Measurements from ENCODE around the gene DHRS7C. TPM values are rescaled to one million over a fixed set of nuclear protein-coding genes. Genes with fewer than 3 reads are reported as not detected.
"Not testable (repeated sequence)": the region's sequence is repeated elsewhere in the genome, so short reads cannot be mapped to it uniquely, and the experiment has no call there.

The DHRS7C gene
- total RNA-seq, 1 donor from 2014 or later = 0.89 TPM

GRCh38 chr17:9811537-9811936 lies 20.1 kb upstream of the DHRS7C start:
- intact Hi-C loops (cut with DNase I) = no loop called here
- DNase-seq (ENCODE audit: low spot score) = no peak

DNA sequence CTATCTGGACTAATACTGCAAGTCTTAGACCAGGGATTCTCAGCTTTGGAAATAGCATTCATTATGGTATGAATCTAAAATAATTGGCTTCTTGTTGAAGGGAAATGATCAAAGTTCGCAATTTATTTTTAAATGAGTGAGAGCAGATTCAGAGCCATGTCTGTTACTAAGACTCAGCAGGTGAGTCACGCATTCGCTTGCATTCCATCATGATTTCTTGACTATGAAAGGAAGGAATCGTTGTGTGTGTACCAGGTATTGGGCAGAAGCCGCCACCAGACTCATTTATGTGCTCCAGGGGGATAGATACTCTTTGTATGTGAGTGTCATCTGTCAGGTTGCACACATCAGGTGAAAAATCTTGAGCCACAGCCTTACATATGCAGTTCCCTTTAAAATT lies 19.7 kb upstream of the DHRS7C start:
- DNase-seq (ENCODE audit: low spot score) = no peak
- intact Hi-C loops (cut with DNase I) = no loop called here

- DNase-seq (ENCODE audit: low spot score) = no peak
- intact Hi-C loops (cut with DNase I) = no loop called here
Observed at GRCh38 chr17:9810100-9810949, 18.9 kb upstream of the DHRS7C start.

GRCh38 chr17:9809409-9809808 lies 18.0 kb upstream of the DHRS7C start:
- DNase-seq (ENCODE audit: low spot score) = no peak
- intact Hi-C loops (cut with DNase I) = no loop called here

GRCh38 chr17:9806699-9807098 lies 15.3 kb upstream of the DHRS7C start:
- intact Hi-C loops (cut with DNase I) = no loop called here
- no peak for DNase-seq (ENCODE audit: low spot score)

DNA sequence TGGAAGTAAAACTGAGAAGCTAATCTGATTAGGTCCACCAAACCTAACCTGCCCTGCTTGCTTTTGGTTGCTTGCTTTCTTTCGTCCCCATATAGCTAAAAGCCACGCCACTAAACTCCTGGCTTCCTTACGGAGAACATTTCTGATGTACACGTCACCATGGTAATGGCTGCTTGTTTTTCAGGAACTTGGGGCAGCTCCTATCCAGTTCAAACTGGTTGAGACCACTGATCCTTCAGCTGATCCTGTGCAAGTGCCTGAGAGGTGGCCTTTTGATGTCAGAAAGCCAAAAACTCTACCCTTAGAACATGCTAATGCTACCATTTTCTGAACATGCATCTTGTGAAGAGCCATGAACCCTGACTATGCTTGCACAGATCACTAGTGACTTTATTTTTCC lies 14.4 kb upstream of the DHRS7C start:
- DNase-seq (ENCODE audit: low spot score) = no peak
- intact Hi-C loops (cut with DNase I) = no loop called here

DNA sequence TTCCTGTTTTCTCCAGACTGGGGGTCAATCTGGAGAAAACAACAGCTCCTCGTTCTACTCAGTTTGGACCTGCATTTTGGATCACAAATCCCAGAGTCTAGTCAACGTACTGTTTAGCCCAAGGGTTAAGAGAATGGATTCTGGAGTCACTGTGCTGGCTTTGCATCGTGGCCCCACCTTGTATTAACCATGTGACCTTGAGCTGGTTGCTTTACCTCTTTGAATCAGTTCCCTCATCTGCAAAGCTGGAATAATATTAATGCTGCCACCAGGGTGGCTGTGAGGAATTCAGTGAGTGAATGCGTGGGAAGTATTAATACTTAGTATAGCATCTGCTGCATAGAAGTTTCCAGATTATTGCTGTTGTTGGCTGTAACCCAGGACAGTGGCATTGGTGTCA lies 11.3 kb upstream of the DHRS7C start:
- DNase-seq (ENCODE audit: low spot score) = no peak
- intact Hi-C loops (cut with DNase I) = no loop called here

DNA sequence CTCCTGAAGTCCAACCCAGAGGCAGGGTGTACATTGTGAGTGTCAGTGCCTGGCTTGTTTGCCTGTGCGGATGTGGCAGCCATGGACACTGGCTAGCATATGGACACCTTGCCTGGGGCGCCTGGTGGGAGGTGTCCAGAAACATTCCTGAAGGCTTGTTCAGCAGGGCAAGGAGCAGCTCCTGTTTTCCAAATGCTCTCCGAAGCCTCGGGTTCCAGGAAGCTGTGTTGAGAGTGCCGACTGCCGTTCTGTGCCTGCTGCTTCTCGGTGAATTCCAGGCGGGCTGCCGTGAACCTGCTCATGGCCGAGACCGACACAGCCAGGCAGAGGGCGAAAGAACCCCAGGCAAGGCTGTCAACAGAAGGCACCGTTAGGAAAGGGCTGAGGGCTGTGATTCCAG lies 10.9 kb upstream of the DHRS7C start:
- intact Hi-C loops (cut with DNase I) = no loop called here
- no peak for DNase-seq (ENCODE audit: low spot score)

DNA sequence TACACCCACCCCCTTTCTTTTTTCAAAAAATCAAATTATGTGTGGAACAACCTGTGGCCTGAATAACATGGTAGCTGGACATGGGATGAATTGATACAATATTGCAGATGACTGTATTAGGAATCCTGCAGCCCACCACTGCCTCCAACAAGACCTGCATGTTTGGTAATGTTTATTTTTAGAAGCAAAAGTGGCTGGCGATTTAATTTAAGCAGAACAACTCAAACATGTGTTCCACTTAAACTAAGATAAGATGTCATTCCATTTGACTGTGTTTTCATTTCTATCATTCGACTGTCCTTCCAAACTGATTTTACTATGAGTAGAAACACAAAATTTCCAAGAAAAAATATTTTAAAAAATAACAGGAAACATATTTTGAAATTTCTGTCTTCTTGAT lies 10.1 kb upstream of the DHRS7C start:
- DNase-seq (ENCODE audit: low spot score) = no peak
- intact Hi-C loops (cut with DNase I) = no loop called here

DNA sequence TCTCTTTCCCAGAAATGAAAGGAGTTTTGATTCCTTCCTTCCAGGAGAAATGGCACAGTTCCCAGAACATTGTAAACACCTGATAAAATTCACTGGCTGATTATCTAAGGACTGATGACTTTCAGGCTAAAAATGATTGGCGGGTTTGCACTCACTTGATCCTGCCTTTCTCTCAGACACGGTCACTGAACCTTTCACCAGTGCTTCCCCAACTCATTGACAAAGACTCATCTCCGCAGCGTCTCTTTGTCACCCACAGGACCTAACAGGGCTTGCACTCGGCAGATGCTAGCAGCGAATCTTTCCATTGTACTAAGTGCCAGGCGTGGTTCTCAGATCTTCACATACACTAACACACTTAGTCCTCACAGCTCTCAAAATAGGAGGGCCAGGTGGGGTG lies 7.3 kb upstream of the DHRS7C start:
- intact Hi-C loops (cut with DNase I) = no loop called here
- DNase-seq (ENCODE audit: low spot score) = no peak

GRCh38 chr17:9798008-9798407 lies 6.6 kb upstream of the DHRS7C start:
- intact Hi-C loops (cut with DNase I) = no loop called here
- DNase-seq (ENCODE audit: low spot score) = no peak

DNA sequence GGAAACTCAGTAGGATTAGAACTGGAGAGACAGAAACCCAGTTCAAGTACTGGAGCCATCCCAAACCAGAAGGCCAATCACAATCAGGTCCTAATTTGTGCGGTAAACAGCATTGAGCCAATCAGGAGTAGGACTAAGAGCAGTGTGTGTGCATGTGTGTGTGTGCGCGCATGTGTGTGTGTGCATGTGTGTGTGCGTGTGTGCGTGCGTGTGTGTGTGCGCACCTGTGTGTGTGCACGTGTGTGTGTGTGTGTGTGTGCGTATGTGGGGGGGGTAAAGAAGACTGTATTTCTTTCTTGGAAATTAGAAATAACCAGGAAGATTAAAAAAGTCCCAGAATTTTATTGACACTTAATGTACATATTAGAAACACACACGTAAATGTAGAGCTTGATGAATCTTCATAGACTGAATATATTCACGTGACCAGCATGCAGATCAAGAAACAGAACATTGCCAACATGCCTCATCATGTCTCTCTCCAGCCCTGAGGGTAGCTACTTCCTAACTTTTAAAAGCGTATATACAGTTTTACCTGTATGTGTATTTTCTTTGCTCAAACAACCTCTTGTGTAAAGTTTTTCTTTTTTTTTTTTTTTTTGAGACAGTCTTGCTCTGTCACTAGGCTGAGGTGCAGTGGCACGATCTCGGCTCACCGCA lies 919 bp upstream of the DHRS7C start:
- intact Hi-C loops (cut with DNase I) = no loop called here
- peak; percentile 10 for DNase-seq (ENCODE audit: low spot score)

DNA sequence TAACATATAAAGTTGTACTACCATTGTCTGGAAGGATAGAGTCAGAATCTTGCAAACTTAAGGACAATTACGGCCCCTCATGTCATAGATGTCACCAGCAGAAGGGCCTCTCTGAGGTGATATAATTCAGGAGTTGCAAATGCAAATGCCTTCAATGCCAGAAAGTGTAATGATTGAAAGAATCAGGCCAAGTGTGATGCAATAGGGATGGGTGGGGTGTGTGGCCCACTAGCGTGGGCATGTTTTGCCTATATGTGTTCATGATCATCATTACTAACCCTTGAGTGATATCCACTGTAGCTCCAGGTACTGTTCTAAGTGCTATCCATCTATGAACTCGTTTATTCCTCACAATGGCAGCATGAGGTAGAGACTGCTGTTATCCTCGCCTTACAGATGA lies 1.1 kb downstream of the DHRS7C start:
- DNase-seq (ENCODE audit: low spot score) = no peak
- intact Hi-C loops (cut with DNase I) = no loop called here

- no peak for DNase-seq (ENCODE audit: low spot score)
- intact Hi-C loops (cut with DNase I) = no loop called here
Observed at GRCh38 chr17:9788601-9789000, 2.8 kb downstream of the DHRS7C start.

GRCh38 chr17:9784544-9784943 lies 6.8 kb downstream of the DHRS7C start:
- intact Hi-C loops (cut with DNase I) = loop anchor here (5.0 kb wide), 1 partner anchor 48 kb away; no protein-coding TSS in a partner anchor
- DNase-seq (ENCODE audit: low spot score) = no peak

- intact Hi-C loops (cut with DNase I) = loop anchor here (5.0 kb wide), 1 partner anchor 49 kb away; no protein-coding TSS in a partner anchor
- DNase-seq (ENCODE audit: low spot score) = not testable (repeated sequence)
Observed at GRCh38 chr17:9783465-9783864, 7.9 kb downstream of the DHRS7C start.

GRCh38 chr17:9783050-9783449 lies 8.3 kb downstream of the DHRS7C start:
- no peak for DNase-seq (ENCODE audit: low spot score)
- intact Hi-C loops (cut with DNase I) = loop anchor here (5.0 kb wide), 1 partner anchor 49 kb away; no protein-coding TSS in a partner anchor

DNA sequence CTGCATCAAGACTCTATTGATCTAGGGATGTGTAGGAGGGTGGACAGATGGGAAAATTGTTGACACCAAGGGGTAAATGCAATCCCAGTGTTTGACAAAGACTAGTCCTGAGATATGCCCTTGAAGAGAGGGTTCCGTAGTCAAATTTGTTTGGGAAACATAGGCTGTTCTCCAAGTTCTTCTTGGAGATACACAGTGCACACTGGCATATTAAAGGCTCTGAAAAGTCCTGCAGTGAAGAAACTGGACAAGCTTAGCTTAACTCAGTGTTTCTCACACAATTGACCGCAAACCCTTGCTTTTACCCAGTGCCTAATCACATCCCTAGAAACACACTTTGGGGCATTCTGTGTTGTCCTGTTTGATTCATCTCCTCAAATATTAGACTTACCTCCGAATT lies 10.8 kb downstream of the DHRS7C start:
- intact Hi-C loops (cut with DNase I) = loop anchor here (5.0 kb wide), 1 partner anchor 52 kb away; no protein-coding TSS in a partner anchor
- DNase-seq (ENCODE audit: low spot score) = no peak

GRCh38 chr17:9776911-9777310 lies 14.5 kb downstream of the DHRS7C start:
- intact Hi-C loops (cut with DNase I) = no loop called here
- DNase-seq (ENCODE audit: low spot score) = no peak

GRCh38 chr17:9772658-9773057 lies 18.7 kb downstream of the DHRS7C start:
- no peak for DNase-seq (ENCODE audit: low spot score)
- intact Hi-C loops (cut with DNase I) = no loop called here

DNA sequence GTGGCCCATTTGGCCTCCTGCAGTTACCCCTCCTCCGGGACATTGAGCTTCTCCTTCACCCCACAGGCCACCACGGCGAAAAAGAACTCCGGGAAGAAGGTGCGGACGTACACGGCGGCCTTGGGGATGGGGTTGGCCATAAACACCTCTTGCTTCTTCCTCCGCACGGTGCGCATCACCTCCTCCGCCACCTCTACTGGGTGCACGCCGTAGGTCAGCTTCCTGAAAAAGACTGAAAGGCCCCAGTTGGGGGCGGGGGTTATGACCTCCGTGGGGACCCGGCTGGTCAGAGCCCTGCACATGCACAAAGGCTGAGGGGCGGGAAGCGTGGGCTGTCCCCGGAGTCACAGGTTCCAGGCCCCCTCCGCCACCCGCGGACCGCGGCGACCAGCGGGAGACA lies 19.9 kb downstream of the DHRS7C start:
- no peak for DNase-seq (ENCODE audit: low spot score)
- intact Hi-C loops (cut with DNase I) = no loop called here
